HG03103 (cell line): ENCODE data around the gene UNC93A.
"Not testable (repeated sequence)": the region's sequence is repeated elsewhere in the genome, so short reads cannot be mapped to it uniquely, and the experiment has no call there.

Source experiments
- ATAC-seq: cut with Tn5 transposase; IDR thresholded peaks from one replicate; pipeline ENCODE4 v1.9.1; 2021; ENCODE audit warnings: low read depth; ENCODE audit not compliant: unreplicated experiment

UNC93A gene

GRCh38 chr6:167270499-167271311 lies 20.4 kb upstream of the UNC93A start:
- ATAC-seq: no peak

GRCh38 chr6:167272151-167272550 lies 19.0 kb upstream of the UNC93A start:
- ATAC-seq: no peak

- ATAC-seq: no peak
Observed at GRCh38 chr6:167272696-167273379, 18.3 kb upstream of the UNC93A start.

GRCh38 chr6:167274270-167274669 lies 16.8 kb upstream of the UNC93A start:
- no peak for ATAC-seq

GRCh38 chr6:167275001-167275400 lies 16.1 kb upstream of the UNC93A start:
- ATAC-seq: no peak

- no peak for ATAC-seq
Observed at GRCh38 chr6:167275436-167275835, 15.7 kb upstream of the UNC93A start.

- no peak for ATAC-seq
Observed at GRCh38 chr6:167276772-167277533, 14.2 kb upstream of the UNC93A start.

- not testable (repeated sequence) for ATAC-seq
Observed at GRCh38 chr6:167278173-167278940, 12.8 kb upstream of the UNC93A start.

- no peak for ATAC-seq
Observed at GRCh38 chr6:167279766-167280446, 11.2 kb upstream of the UNC93A start.

GRCh38 chr6:167280466-167280865 lies 10.6 kb upstream of the UNC93A start:
- not testable (repeated sequence) for ATAC-seq

GRCh38 chr6:167282165-167282564 lies 8.9 kb upstream of the UNC93A start:
- no peak for ATAC-seq

GRCh38 chr6:167284565-167284964 lies 6.5 kb upstream of the UNC93A start:
- ATAC-seq: not testable (repeated sequence)

GRCh38 chr6:167285077-167285770 lies 5.9 kb upstream of the UNC93A start:
- ATAC-seq: no peak

- ATAC-seq: no peak
Observed at GRCh38 chr6:167287513-167288048, 3.5 kb upstream of the UNC93A start.

- peak; percentile 69 for ATAC-seq
Observed at GRCh38 chr6:167288591-167289225, 2.4 kb upstream of the UNC93A start.

GRCh38 chr6:167289291-167289690 lies 1.8 kb upstream of the UNC93A start:
- not testable (repeated sequence) for ATAC-seq

- no peak for ATAC-seq
Observed at GRCh38 chr6:167291623-167292300, 647 bp downstream of the UNC93A start.
